Activated CD8-positive, alpha-beta memory T cell treated with anti-CD3 and anti-CD28 coated beads for 48 hours (primary cell): ENCODE results near the gene DNAAF9.

Experiments
- DNase-seq, 3 experiments: peaks; one replicate each; pipeline ENCODE4 v3.0.0-alpha.2; 2020; ENCODE audit warnings: low read depth in 2 of 3, low spot score in 2 of 3

DNAAF9 gene

DNA sequence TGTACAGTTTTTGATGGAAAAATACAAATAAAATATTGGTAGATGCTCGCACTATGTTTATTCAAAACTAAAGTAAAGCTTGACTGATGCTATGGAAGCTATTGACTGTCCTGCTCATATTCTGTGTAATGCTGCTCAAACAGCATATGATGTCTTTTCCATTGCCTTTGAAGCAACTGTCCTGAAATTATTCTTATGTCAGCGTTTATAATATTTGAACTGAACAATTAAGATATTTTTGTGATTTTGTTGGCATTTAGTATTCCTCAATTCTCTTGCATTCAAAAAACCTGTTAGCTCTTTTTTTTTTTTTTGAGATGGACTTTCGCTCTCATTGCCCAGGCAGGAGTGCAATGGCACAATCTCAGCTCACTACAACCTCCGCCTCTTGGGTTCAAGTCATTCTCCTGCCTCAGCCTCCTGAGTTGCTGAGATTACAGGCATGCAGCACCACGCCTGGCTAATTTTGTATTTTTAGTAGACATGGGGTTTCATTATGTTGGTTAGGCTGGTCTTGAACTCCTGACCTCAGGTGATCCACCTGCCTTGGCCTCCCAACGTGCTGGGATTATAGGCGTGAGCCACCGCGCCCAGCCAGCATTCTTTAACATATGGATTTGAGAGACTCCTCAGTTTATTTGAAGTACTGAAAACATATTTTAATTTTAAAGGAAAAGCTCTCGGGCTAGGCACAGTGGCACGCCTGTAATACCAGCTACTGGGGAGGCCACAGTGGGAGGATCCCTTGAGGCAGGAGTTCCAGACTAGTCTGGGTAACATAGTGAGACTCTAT lies 5.3 kb upstream of the DNAAF9 start:
- DNase-seq: no peak

DNA sequence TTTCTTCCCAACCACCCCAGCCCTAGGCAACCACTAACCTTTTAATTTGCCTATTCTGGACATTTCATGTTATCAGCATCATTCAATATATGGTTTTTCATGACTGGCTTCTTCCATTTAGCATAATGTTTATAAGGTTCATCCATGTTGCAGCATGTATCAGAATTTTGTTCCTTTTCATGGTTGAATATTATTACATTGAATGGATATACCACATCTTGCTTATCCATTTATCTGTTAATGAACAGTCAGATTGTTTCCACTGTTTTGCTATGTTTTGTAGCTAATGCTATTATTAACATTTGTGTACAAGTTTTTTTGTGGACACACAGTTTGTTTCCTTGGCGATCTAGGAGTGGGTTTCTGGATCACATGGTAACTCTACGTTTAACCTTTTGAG lies 3.0 kb upstream of the DNAAF9 start:
- no peak for DNase-seq

DNA sequence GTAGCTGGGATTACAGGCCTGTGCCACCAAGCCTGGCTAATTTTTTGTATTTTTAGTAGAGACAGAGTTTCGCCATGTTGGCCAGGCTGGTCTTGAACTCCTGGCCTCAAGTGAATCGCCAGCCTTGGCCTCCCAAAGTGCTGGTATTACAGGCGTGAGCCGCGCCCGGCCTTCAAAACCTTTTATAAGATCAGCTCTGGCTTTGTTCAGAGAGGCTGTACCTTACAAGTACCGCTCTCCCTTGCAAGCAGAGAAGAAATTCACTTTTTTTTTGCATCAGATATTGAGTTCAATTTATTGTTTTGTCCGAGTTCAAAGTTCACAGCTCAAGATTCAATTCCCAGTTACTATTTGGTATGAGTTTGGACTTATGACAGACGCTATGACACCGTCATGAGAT lies 1.9 kb upstream of the DNAAF9 start:
- no peak for DNase-seq

DNA sequence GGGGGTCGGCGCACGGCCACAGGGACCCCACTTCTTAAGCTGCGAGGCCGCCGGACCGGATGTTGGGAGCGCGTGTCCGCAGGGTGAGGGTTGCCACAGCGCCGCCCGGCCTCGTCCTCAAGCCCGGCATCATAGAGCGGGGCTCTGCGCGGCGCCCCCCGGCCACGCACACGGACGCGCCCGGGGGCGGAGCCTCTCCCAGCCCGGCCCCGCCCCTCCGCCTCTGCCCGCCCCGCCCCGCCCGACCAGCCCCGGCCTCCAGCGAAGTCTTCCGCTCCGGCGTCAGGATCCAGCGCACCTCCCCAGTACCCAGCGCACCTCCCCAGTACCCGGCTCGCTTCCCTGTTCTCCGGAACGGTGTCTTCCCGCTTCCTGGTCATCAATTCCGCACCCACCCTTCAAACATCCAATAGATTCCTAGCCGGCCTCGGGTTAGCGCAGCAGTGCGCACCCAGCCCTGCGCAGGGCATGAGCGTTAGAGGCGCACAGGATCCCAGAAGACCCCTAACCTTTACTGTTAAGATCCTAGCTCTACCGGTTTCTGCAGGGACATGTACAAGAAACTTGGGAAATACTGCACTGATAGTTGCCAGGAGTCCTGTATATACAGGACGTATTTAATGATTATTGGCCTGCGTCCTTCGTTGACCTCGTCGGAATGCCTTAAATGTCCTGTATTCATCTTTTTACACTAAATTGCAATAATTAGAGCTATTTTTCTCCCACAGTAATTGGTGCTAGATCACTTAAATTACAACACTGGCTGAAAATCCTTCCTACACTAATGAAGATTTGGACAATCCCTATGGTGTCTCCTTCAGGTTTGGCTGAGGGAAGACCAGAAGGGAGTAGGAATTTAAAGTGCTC lies 535 bp upstream of the DNAAF9 start:
- peak; percentile 32 to 52 (median 50) for DNase-seq

DNA sequence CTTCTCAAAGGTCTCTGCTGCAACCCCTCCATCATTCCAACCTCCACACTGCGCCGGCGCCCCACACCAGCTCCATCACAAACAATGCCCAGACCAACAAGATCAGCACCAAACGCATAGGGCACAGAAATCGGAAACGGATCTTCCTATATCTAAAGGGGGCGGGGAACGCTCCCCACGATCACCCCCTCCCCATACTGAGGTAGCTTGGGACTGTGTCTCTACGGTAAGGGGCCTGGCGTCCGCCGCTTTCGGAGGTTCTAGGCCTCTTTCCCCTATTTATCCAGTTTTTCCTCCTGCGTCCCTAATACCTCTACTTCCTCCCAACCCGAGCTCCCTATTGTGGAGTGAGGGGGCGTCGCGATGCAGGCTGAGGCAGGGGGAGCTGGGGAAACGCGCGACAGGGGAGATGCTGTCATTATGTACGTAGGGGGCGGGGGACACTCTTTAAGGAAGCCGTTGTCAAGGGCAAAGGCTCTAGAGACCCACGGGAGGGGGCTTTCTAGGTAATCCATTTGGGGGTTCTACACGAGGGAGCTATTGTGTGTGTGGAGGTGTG lies 909 bp downstream of the DNAAF9 start:
- DNase-seq: no peak

DNA sequence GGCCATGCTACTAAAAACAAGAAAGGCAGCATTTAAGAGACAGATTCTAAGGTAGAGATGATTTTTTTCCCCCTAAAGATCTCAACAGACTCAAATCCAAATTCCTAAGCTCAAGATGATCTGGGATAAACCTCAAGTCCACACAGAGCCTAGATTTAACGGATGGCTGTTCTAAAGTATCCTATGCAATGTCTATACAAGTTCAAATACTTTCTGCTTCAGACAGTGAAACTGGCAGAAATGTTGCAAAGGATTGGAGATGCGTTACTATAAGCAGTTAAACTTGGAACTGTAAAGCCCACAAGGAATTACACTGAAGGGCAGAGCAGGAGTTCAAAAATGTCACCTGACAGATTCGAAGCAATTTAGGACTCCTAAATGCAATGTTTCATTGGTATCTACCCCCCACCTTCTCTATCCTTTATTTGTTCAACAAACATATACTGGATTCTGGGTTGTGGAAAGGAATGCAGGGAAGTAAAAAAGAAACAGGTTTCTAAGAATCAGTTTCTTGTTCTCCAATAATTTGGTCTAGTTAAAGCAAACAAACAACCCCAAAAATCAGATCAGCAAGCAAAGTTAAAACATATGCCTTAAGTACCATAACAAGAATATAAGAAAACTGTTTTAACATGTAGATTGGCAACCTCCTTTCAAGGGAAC lies 1.6 kb downstream of the DNAAF9 start:
- no peak for DNase-seq

DNA sequence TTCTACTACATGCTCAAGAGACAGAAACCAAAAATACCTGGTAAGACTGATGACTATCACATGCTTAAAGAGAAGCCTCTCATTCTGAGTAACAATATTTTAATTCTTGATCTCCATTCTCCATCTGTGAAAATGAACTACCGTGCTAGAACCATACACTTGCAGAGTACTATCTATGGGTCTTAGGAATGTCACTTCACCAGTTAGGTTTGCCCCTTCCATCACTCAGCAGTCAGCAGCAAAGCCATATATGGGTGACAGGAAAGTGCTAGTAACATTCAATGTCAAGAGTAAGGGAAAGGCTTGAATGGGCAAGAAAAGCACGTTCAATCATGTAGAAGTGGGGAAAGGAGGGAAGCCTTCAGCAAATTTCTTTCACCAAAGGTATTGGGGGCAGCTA lies 2.3 kb downstream of the DNAAF9 start:
- no peak for DNase-seq

DNA sequence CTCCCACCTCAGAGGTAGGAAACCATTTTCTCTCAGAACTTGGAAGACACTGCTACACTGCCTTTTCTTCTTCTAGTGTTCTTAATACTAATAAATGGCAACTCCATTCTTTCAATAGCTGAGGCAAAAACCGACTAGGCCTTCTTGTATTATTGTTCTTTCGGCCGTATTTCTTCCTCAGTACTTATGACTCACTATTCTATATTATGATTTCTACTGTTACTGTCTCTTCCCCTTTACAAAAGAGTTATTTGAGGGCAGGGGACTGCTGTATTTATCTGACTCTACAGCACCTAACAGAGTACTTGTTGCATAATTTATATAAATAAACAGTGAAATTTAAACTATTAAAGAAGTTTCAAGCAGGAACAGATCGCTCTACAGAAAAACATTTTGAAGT lies 3.1 kb downstream of the DNAAF9 start:
- no peak for DNase-seq

DNA sequence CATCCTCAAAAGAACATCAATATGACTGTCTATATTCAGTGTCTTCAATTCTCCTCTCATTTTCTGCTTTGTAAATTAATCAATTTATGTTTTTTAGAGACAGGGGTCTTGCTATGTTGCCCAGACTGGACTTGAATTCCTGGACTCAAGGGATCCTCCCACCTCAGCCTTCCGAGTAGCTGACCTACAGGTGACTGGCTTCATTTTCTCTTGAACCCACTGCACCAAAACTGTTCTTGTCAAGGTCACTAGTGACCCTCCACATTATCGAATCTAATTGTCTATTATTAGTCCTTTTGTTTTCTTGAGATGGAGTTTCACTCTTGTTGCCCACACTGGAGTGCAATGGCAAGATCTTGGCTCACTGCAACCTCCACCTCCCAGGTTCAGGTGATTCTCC lies 3.7 kb downstream of the DNAAF9 start:
- DNase-seq: no peak

DNA sequence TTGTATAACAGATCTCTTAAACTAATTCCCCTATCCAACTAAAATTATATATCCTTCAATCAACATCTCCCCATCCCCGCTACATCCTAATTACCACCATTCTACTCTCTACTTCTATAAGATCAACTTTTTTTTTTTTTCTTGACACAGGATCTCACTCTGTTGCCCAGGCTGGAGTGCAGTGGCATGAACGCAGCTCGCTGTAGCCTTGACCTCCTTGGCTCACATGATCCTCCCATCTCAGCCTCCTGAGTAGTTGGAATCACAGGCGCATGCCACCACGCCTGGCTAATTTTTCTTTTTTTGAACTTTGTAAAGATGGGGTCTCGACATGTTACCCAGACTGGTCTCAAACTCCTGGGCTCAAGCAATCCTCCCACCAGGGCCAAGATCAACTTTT lies 5.0 kb downstream of the DNAAF9 start:
- no peak for DNase-seq

DNA sequence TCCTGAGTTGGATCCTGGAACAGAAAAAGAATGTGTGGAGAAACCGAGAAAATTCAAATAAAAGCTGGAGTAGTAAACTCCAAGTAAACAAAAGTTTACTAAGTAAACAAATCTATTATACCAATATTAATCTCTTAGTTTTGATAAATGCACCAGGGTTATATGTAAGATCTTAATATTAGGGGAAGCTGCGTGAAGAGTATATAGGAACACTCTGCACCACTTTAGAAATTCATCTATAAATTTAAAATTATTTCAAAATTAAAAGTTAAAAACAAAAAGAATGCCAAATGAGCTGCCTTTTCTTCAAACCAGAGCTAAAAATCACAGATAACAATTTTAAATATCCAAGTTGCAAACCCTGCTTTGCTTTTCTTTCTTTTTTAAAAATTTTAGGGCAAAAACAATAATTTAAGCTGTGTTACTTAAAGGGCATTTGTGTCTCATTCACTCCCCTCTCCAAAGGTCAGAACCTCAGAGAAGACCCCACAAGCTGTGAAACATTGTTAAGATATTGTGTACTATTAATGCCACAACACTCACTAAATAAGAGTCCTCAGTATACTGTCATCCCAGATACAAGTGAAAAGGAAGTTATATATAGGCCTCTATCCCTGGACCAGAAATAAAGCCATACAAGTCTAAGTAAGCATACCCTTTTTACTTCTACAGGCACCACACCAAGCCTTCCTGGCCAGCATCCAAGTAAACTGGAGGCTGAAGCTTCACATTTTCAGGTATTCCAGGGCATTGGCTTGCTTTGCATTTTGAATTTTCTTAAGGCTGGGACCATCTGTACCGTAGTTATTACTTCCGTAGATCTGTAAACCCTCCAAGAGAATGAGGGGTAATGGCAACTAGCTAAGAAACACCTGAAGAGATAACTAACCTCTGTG lies 7.0 kb downstream of the DNAAF9 start:
- no peak for DNase-seq

DNA sequence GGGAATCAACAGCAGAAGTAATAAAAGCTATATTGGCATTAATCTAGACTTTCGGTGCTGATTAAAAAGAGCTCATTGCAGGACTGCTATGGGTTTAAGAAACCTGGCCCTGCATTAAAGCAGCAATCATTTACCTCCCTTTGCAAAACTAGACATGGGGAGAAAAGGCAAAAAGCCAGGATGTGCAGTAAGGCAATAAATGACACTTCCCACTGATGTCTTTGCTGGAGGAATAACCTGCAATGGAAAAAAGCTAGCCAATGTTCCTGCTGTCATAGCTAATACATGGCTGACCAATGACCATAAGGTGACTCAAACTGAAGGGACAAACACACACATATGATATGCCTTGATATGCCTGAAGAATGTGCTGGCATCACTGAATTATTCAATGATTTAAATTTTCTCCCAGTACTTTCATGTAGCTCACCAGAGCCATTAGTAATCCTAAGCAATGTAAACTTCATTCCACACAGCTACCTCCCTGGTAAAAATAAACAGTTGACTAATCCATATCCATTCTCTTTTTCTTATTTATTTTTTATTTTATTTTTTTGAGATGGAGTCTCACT lies 8.7 kb downstream of the DNAAF9 start:
- no peak for DNase-seq

DNA sequence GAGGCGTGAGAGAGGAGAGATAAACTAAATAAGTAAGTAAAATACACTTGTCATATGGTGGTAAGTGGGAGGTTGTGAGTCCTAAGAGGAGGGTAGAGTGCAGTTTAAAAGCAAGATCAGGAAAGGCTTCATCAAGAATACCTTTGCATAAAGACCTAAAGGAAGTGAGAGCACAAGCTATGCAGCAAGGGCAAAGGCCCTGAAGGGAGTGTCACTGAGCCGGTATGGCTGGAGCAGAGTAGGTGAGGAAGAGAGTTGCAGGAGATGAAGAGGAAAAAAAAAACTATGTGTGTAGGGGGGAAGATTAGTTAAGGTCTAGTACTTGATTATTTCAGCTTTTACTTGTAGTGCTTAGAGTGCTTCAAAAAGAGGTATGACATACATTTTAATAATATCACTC lies 11.0 kb downstream of the DNAAF9 start:
- DNase-seq: no peak

DNA sequence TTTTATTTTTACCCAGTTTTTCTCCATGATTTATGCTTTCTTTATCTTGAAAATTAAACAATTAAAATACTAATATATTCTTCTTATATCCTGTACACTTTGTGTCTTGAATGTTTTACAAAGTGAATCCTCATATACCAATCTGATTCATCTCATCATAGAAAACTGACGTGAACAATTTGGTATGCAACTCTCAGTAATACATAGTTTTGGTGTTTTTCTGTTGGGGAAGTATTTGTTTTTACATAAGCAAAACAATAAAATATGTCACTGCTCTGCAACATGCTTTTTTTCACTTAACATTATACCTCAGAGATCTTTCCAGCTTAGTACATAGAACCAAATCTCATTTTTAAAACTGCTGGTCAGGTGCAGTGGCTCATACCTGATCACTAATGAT lies 14.7 kb downstream of the DNAAF9 start:
- DNase-seq: no peak

DNA sequence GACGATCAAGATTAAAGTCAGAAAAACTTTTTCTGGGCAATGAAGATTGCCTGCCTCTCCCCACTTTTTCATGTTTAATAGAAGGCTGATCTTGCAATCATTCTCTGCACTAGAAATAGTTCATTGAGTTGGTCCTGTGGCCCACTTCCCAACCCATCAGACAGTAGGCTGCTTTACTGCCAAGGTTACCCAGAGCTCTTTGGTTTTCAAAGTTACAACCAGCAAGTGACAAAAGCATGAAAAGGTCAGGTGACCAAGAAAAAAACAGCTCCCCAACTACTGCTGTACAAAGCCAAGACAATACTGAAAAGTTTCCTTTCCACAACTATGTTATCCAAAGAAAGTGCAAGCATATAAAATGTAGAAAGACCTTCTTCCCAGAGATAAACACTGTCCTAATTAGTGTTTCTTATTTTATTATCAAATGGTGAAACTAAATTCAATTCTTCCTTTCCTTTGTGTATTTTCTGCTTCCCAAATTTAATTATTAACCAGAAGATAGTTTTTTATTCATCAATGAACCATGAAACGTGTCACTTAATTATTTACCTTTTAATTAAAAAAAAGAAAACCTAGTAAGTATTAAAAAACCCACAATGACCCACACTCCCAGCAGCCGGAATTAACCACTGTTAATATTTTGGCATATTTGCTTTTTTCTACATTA lies 16.6 kb downstream of the DNAAF9 start:
- DNase-seq: no peak

DNA sequence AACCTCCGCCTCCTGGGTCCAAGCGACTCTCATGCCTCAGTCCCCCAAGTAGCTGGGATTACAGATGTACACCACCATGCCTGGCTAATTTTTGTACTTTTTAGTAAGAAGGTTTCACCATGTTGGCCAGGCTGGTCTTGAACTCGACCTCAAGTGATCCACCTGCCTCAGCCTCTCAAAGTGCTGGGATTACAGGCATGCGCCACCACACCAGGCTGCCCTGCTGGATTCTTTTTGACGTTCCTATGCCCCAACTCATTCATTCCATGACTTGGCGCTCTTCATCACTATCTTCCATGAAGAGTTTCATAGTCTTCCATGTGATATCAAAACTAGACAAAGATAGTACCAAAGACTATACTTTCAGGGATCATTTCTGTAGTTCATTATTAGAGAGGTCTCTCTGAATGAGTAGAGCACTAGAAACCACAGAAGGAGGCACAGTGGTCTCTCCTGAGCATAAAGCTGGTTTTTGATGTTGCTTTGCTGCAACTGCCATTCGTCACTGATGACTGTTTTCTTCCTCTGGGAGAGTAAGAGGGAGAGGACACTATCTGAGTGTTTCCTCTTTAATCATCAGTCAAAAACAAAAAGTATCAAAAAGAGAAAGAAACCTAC lies 23.5 kb downstream of the DNAAF9 start:
- no peak for DNase-seq

DNA sequence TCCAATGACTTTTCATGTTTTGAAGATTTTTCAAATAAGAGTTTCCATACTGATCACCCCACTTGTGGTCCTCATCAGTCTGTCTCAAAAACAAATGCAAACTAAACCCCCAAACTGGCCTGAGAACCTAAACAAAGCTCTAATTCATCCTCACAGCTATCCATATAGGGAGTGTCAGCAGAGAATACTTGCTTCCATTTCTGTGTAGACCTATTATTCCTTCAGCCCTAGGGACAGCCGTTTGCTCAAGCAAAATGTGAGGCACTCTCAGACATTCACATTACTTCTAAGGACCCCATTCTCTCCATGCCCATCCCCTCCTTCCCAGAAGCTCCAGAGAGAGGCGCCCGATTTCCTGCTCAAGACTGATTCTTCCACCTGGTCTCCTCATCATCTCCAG lies 24.6 kb downstream of the DNAAF9 start:
- no peak for DNase-seq

DNA sequence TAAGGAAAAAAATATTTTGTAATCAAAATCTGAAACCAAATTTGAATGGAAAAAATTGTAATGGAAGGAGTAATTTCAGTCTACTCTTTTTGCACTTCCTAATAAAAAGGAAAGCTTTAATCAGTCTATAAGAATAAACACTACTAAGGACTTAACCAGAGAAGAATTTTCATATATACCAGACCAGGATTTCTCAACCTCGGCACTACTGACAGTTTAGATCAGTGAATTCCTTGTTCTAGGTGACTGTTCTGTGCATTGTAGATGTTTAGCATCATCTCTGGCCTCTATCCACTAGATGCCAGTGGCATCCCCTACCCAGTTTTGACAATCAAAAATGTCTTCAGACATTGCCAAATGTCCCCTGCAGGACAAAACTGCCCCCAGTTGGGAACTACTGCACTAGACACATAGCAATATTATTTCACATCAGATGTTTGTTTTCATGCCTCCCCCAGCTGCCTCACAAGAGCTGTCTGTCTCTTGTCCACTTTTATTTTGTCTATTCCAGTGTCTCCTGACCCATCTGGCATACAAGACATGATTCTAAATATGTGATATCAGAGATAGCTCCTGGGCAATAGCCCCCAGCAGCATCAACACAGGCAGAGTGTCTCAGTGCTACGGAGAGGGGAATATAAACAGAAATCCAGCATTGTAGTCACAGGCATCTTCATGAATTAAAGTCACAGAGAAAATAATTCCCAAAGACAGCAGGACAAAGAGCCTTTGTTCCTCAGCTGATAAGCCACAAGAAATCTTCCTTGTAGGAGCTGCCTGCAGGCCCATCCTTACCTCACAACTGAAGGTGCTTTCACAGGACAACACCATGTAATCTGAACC lies 27.0 kb downstream of the DNAAF9 start:
- no peak for DNase-seq
